Stomach (tissue), 9 donors: ENCODE results near the gene ARHGEF1. TPM values are rescaled to one million over a fixed set of nuclear protein-coding genes. Genes with fewer than 3 reads are reported as not detected.
A peak's percentile ranks its signal among the peaks of the same experiment; 100 is the strongest.

ENCODE experiments used
- DNase-seq, 2 donors: peaks; one replicate each; pipeline versions ENCODE4 v3.0.0 to v3.0.0-alpha.2; 2013 to 2019
- H3K27ac ChIP-seq, 5 donors: fragments of 200-600 bp in 4 of 5; sonication (generic) in 4 of 5; one replicate each; pipeline ENCODE4 v1.5.1; 2013 to 2019; ENCODE audit warnings: mild to moderate bottlenecking in 1 of 5, moderate library complexity in 1 of 5
- H3K27me3 ChIP-seq, 3 donors: fragments of 200-600 bp; sonication (generic); one replicate each; pipeline ENCODE4 v1.5.1; 2017 to 2019; ENCODE audit warnings: mixed run types in 1 of 3
- H3K36me3 ChIP-seq, 4 donors: fragments of 200-600 bp; sonication (generic); 1 replicate in 3 of 4; 2 replicates in 1 of 4; pipeline ENCODE4 v1.5.1; 2016 to 2019
- H3K4me1 ChIP-seq, 4 donors: fragments of 200-600 bp; sonication (generic); one replicate each; pipeline ENCODE4 v1.5.1; 2016 to 2019
- H3K4me3 ChIP-seq, 4 donors: fragments of 200-600 bp; sonication (generic) in 3 of 4; one replicate each; pipeline ENCODE4 v1.5.1; 2016 to 2019; ENCODE audit warnings: mild to moderate bottlenecking in 1 of 4
- H3K9me3 ChIP-seq, 4 donors: fragments of 200-600 bp; sonication (generic); one replicate each; pipeline ENCODE4 v1.5.1; 2016 to 2019
- CTCF ChIP-seq, 7 experiments: fragments of 450-650 bp in 4 of 7; fragments of 200-600 bp in 3 of 7; sonication (generic) in 3 of 7; IDR thresholded peaks; one replicate each; pipeline ENCODE4 v1.5.1; 2016 to 2019; ENCODE audit warnings: antibody characterized with exemption in 7 of 7, control low read depth in 2 of 7, mild to moderate bottlenecking in 1 of 7
- EP300 ChIP-seq: sonication (generic); formaldehyde crosslinking; IDR thresholded peaks from one replicate; pipeline ENCODE4 v1.6.1; 2017; ENCODE audit warnings: antibody characterized with exemption
- POLR2A ChIP-seq, 4 donors: fragments of 450-650 bp; IDR thresholded peaks; one replicate each; pipeline ENCODE4 v1.6.1; 2016; ENCODE audit warnings: antibody characterized with exemption in 4 of 4, control low read depth in 2 of 4, mild to moderate bottlenecking in 1 of 4, moderate library complexity in 1 of 4
- POLR2AphosphoS5 ChIP-seq, 3 donors: sonication (generic); formaldehyde crosslinking; IDR thresholded peaks; one replicate each; pipeline ENCODE4 v1.6.1; 2016; ENCODE audit warnings: antibody characterized with exemption in 3 of 3
- WGBS, 5 donors: extraction: QIAGEN DNeasy Blood & Tissue Kit in 3 of 5; methylation state at CpG; one replicate each; pipeline versions ENCODE4 v1.1.5 to v1.1.7; 2013 to 2018; 5-methylcytosine and 5-hydroxymethylcytosine counted together
- intact Hi-C: fragments of 100-400 bp; cut with DNase I; formaldehyde crosslinking; loops from one replicate; pipeline ENCODE4 v1.15.1; 2023; ENCODE audit warnings: low total_unique reads
- polyA plus RNA-seq, 3 donors: library from polyadenylated mRNA; stranded (reverse); fragments of 200-250 nt; gene quantifications; one replicate each; pipeline ENCODE4 v1.2.3, GENCODE V29; 2013
- total RNA-seq, 5 donors: library from RNA; depleted of rRNA; stranded (reverse); fragments of >200 nt; gene quantifications; one replicate each; pipeline versions ENCODE4 v1.1.0 to v1.2.3, GENCODE V29; 2014 to 2016
- donor health status: healthy with polysubstance abuse.
- donor health status: Bipolar disorder and iron deficiency.
- donor health status: healthy.

Gene ARHGEF1
- total and polyA plus RNA-seq, 8 donors, result 40.8 to 329 (median 143) TPM

GRCh38 chr19:41862445-41862986, 20.5 kb upstream of the ARHGEF1 start:
- Histone ChIP-seq H3K27ac (peak overlapping the region in 1 of 5 donors; percentile 7), H3K36me3 (peaks cover 53 to 67% (median 64%) of the 10 kb centered on the region in 4 donors), H3K9me3 (no peaks in the 10 kb centered on the region), H3K4me3 (peak overlapping the region in 2 of 4 donors; percentile 78 to 79), H3K4me1 (peaks cover 27 to 79% (median 74%) of the 10 kb centered on the region in 4 donors), H3K27me3 (no peaks in the 10 kb centered on the region)
- DNase-seq, result no peak
- 49 to 67% (median 55%) methylated on average over 2 of the region's 2 CpGs for WGBS, 5 donors
- TF ChIP-seq POLR2A (IDR thresholded peaks at IDR 0.05), result no peak
- intact Hi-C loops, result no loop called here

- peaks cover 27 to 86% (median 83%) of the 10 kb centered on the region in 4 donors for H3K4me1 ChIP-seq
- H3K36me3 ChIP-seq, result peaks cover 54 to 76% (median 72%) of the 10 kb centered on the region in 4 donors
- peak overlapping the region in 1 of 4 donors; percentile 78 for H3K4me3 ChIP-seq
- no peak for DNase-seq
- H3K27ac ChIP-seq, result peak overlapping the region in 1 of 5 donors; percentile 7
- intact Hi-C loops, result no loop called here
- WGBS, 5 donors, result 76 to 82% (median 78%) methylated on average over 11 of the region's 11 CpGs
- TF ChIP-seq POLR2A (IDR thresholded peaks at IDR 0.05) (no peak), CTCF (IDR thresholded peaks at IDR 0.05) (no peak), POLR2AphosphoS5 (IDR thresholded peaks at IDR 0.05) (no peak), EP300 (no peak)
- H3K27me3 ChIP-seq, result no peaks in the 10 kb centered on the region
- H3K9me3 ChIP-seq, result no peaks in the 10 kb centered on the region
Measured at GRCh38 chr19:41863209-41863931, 19.6 kb upstream of the ARHGEF1 start.

DNA sequence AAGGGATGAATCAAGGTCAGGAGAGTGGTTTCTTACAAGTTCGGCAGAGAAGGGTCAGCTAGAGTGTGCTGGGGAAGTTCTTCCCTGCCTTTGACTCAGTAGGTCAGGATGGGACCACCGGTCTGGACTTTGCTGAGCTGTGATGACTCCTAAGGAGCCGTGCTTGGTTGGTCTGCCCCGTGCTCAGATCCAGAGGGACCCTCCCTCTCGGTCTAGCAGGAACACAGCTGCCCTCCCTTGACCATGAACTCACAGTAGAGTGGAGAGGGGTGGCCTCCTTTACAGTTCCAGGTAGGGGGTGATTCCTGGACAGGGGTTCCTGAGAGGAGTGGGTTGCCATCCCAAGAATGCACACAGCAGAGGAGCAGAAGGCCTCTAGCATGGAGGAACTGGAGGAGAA, 18.6 kb upstream of the ARHGEF1 start:
- H3K27me3 ChIP-seq, result no peaks in the 10 kb centered on the region
- TF ChIP-seq CTCF (IDR thresholded peaks at IDR 0.05) (no peak), POLR2A (IDR thresholded peaks at IDR 0.05) (no peak), EP300 (no peak), POLR2AphosphoS5 (IDR thresholded peaks at IDR 0.05) (no peak)
- H3K9me3 ChIP-seq, result no peaks in the 10 kb centered on the region
- H3K4me1 ChIP-seq, result peaks cover 24 to 88% (median 83%) of the 10 kb centered on the region in 4 donors
- DNase-seq, result no peak
- intact Hi-C loops, result no loop called here
- WGBS, 5 donors, result 65 to 86% (median 79%) methylated on average over 5 of the region's 5 CpGs
- H3K36me3 ChIP-seq, result peaks cover 62 to 86% (median 82%) of the 10 kb centered on the region in 4 donors
- no peak overlapping the region for H3K4me3 ChIP-seq
- H3K27ac ChIP-seq, result no peak overlapping the region

DNA sequence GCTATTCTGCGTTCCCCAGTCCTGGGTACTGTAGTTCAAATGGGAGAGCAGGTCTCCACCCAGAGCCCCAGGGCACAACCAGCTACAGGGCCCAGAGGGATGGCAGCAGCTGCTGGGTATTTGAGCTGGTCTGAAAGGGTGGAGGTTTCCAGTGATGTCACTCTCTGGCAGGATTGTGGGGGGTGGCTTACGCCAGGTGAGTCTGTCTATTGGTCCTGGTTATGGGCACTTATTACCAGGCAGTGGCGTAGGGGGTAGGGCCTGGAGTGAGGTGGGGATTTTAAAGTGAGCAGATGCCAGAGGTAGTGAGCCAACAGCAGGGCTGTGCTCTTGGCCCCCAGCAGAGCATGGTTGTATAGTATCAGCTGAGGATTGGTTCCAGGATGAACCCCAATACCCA, 16.7 kb upstream of the ARHGEF1 start:
- Histone ChIP-seq H3K4me1 (peaks cover 19 to 96% (median 80%) of the 10 kb centered on the region in 4 donors), H3K9me3 (no peaks in the 10 kb centered on the region), H3K27me3 (no peaks in the 10 kb centered on the region), H3K27ac (no peak overlapping the region), H3K36me3 (peaks cover 77 to 100% (median 98%) of the 10 kb centered on the region in 4 donors), H3K4me3 (peak overlapping the region in 1 of 4 donors; percentile 6)
- 87 to 92% (median 90%) methylated on average over 3 of the region's 3 CpGs for WGBS, 5 donors
- intact Hi-C loops, result no loop called here
- TF ChIP-seq POLR2A (IDR thresholded peaks at IDR 0.05) (no peak), CTCF (IDR thresholded peaks at IDR 0.05) (no peak), POLR2AphosphoS5 (IDR thresholded peaks at IDR 0.05) (no peak), EP300 (no peak)
- no peak for DNase-seq
